ENCODE results near the gene CD36. TPM values are rescaled to one million over a fixed set of nuclear protein-coding genes. Genes with fewer than 3 reads are reported as not detected.

CD36 gene
- total RNA-seq, 2 experiments from 2014 or later, result not detected

- Mint-ChIP-seq H3K36me3 (ENCODE audit: low read depth) (no peaks in the 10 kb centered on the region), H3K9me3 (no peaks in the 10 kb centered on the region), H3K4me3 (no peak overlapping the region), H3K27ac (no peak overlapping the region), H3K27me3 (no peaks in the 10 kb centered on the region), H3K4me1 (no peaks in the 10 kb centered on the region)
- CTCF ChIA-PET, result no interaction called here
- POLR2A ChIA-PET, result no interaction called here
- DNase-seq, result no peak
Measured at GRCh38 chr7:80708123-80708522, 69.7 kb downstream of the CD36 start.

- no peak for DNase-seq
- Mint-ChIP-seq H3K36me3 (ENCODE audit: low read depth) (no peaks in the 10 kb centered on the region), H3K9me3 (no peaks in the 10 kb centered on the region), H3K27ac (no peak overlapping the region), H3K4me3 (no peak overlapping the region), H3K4me1 (no peaks in the 10 kb centered on the region), H3K27me3 (no peaks in the 10 kb centered on the region)
- ChIA-PET CTCF (no interaction called here), POLR2A (no interaction called here)
Measured at GRCh38 chr7:80711531-80711930, 73.1 kb downstream of the CD36 start.

GRCh38 chr7:80719261-80719660 lies 80.8 kb downstream of the CD36 start:
- H3K27ac Mint-ChIP-seq, result no peak overlapping the region
- no peaks in the 10 kb centered on the region for H3K36me3 Mint-ChIP-seq (ENCODE audit: low read depth)
- H3K9me3 Mint-ChIP-seq, result peaks cover 2% of the 10 kb centered on the region
- no peaks in the 10 kb centered on the region for H3K27me3 Mint-ChIP-seq
- H3K4me1 Mint-ChIP-seq, result no peaks in the 10 kb centered on the region
- ChIA-PET POLR2A (no interaction called here), CTCF (no interaction called here)
- no peak overlapping the region for H3K4me3 Mint-ChIP-seq
- DNase-seq, result no peak

- ChIA-PET POLR2A (no interaction called here), CTCF (no interaction called here)
- peaks cover 2% of the 10 kb centered on the region for H3K9me3 Mint-ChIP-seq
- no peaks in the 10 kb centered on the region for H3K36me3 Mint-ChIP-seq (ENCODE audit: low read depth)
- H3K4me1 Mint-ChIP-seq, result no peaks in the 10 kb centered on the region
- H3K27me3 Mint-ChIP-seq, result no peaks in the 10 kb centered on the region
- no peak overlapping the region for H3K4me3 Mint-ChIP-seq
- no peak overlapping the region for H3K27ac Mint-ChIP-seq
- no peak for DNase-seq
Measured at GRCh38 chr7:80720146-80720545, 81.7 kb downstream of the CD36 start.

GRCh38 chr7:80721883-80722615 lies 83.6 kb downstream of the CD36 start:
- Mint-ChIP-seq H3K9me3 (peaks cover 2% of the 10 kb centered on the region), H3K27ac (no peak overlapping the region), H3K4me3 (no peak overlapping the region), H3K36me3 (ENCODE audit: low read depth) (no peaks in the 10 kb centered on the region), H3K27me3 (no peaks in the 10 kb centered on the region), H3K4me1 (no peaks in the 10 kb centered on the region)
- ChIA-PET POLR2A (no interaction called here), CTCF (no interaction called here)
- no peak for DNase-seq

- POLR2A ChIA-PET, result no interaction called here
- Mint-ChIP-seq H3K9me3 (peaks cover 2% of the 10 kb centered on the region), H3K27ac (no peak overlapping the region), H3K36me3 (ENCODE audit: low read depth) (no peaks in the 10 kb centered on the region), H3K4me3 (no peak overlapping the region), H3K27me3 (no peaks in the 10 kb centered on the region), H3K4me1 (no peaks in the 10 kb centered on the region)
- no peak for DNase-seq
- CTCF ChIA-PET, result no interaction called here
Measured at GRCh38 chr7:80722616-80723195, 84.3 kb downstream of the CD36 start.

- no peak for DNase-seq
- no peak overlapping the region for H3K4me3 Mint-ChIP-seq
- H3K27me3 Mint-ChIP-seq, result no peaks in the 10 kb centered on the region
- POLR2A ChIA-PET, result no interaction called here
- H3K4me1 Mint-ChIP-seq, result no peaks in the 10 kb centered on the region
- peaks cover 5% of the 10 kb centered on the region for H3K9me3 Mint-ChIP-seq
- H3K27ac Mint-ChIP-seq, result no peak overlapping the region
- CTCF ChIA-PET, result no interaction called here
- H3K36me3 Mint-ChIP-seq (ENCODE audit: low read depth), result no peaks in the 10 kb centered on the region
Measured at GRCh38 chr7:80724249-80724871, 85.9 kb downstream of the CD36 start.

- no peak overlapping the region for H3K27ac Mint-ChIP-seq
- no peak for DNase-seq
- ChIA-PET POLR2A (no interaction called here), CTCF (no interaction called here)
- no peaks in the 10 kb centered on the region for H3K36me3 Mint-ChIP-seq (ENCODE audit: low read depth)
- H3K4me1 Mint-ChIP-seq, result no peaks in the 10 kb centered on the region
- no peaks in the 10 kb centered on the region for H3K27me3 Mint-ChIP-seq
- H3K9me3 Mint-ChIP-seq, result peaks cover 5% of the 10 kb centered on the region
- H3K4me3 Mint-ChIP-seq, result no peak overlapping the region
Measured at GRCh38 chr7:80725181-80725611, 86.8 kb downstream of the CD36 start.

Other genes with a start within 250 kb of the CD36 start
- not detected for gene GNAT3, start 126.6 kb upstream of the CD36 start, total RNA-seq

All from activated CD4-positive, alpha-beta memory T cell treated with anti-CD3 and anti-CD28 coated beads, Interleukin-2, amount 10 ng/mL, durations not matched to agents 7 days and 5 days (primary cell).